Germinal center (tissue), 1 donor: ENCODE data around the gene KLLN.
"Not testable (repeated sequence)": the region's sequence is repeated elsewhere in the genome, so short reads cannot be mapped to it uniquely, and the experiment has no call there.

Experiments used
- DNase-seq: peaks from one replicate; pipeline ENCODE4 v3.0.0; 2012; ENCODE audit warnings: mixed read lengths, low spot score

The KLLN gene

GRCh38 chr10:87866412-87866974 lies 3.2 kb upstream of the KLLN start:
- no peak for DNase-seq

GRCh38 chr10:87865241-87865881 lies 2.0 kb upstream of the KLLN start:
- no peak for DNase-seq

DNA sequence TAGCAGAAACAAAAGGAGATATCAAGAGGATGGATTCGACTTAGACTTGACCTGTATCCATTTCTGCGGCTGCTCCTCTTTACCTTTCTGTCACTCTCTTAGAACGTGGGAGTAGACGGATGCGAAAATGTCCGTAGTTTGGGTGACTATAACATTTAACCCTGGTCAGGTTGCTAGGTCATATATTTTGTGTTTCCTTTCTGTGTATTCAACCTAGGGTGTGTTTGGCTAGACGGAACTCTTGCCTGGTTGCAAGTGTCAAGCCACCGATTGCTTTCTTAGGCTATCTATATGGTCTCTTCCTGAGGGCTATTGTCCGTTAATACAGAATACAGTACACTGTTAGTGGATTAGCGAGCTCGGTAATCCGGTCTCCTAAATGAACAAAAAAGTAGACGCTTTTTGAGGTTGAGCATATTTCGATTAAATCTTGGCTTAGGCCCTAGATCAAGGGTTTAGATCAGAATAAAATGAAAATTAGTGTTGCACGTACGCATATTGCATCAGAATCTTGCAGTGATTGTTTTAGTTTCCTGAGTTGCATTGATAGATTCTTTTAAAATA lies 1.2 kb upstream of the KLLN start:
- DNase-seq, result no peak

GRCh38 chr10:87863951-87864495 lies 690 bp upstream of the KLLN start:
- DNase-seq, result not testable (repeated sequence)

- DNase-seq, result no peak
Observed at GRCh38 chr10:87862679-87863052, 667 bp downstream of the KLLN start.

GRCh38 chr10:87861953-87862678 lies 1.2 kb downstream of the KLLN start:
- DNase-seq, result peak; percentile 91

- no peak for DNase-seq
Observed at GRCh38 chr10:87861566-87861952, 1.8 kb downstream of the KLLN start.

DNA sequence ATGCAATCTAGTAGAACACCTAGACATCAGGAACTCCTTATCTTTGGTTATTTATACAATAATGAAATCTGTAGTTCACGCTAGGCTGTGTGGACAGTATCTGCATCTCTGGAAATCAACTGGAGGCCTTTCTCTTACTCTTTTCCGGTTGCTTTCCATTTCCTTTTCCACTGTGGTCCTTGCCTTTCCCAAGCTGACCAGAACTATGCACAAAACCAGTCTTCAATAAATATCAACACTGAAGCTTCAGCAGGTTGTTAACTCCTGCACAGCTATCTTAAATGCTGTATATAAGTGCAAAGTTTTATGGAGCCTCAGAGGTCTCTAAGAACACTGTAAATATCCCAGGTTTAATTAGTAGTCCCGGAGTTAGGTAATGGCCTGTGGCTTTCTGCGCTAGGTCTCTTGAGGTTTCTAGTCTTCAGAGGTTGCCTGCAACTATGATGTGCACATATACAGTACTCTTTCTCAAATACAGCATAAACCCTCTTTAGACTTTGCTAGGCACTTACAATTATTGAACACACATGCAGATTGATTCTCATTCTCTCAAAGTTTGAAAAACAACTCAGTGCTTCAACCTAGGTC lies 2.4 kb downstream of the KLLN start:
- no peak for DNase-seq

GRCh38 chr10:87860156-87860795 lies 3.1 kb downstream of the KLLN start:
- DNase-seq, result peak; percentile 67

GRCh38 chr10:87855665-87856064 lies 7.7 kb downstream of the KLLN start:
- DNase-seq, result not testable (repeated sequence)

GRCh38 chr10:87855247-87855646 lies 8.1 kb downstream of the KLLN start:
- not testable (repeated sequence) for DNase-seq

DNA sequence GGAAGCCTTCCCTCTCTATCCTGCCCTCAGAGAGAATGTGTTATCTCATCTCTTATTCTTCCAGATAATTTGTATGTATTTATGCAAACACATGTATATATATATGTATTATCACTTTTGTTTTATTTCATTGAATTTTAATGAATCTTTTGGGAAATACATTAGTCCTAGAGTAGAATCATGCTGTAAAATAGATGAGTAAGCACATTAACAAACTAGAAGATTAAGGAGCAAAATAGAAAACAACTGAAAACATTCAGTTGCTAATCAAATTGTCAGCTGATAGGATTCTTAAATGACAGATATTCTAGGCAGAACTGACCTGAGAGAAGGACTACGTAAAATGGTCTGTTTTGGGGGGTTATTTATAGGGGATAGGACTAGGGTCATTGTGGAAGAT lies 11.2 kb downstream of the KLLN start:
- DNase-seq, result no peak

DNA sequence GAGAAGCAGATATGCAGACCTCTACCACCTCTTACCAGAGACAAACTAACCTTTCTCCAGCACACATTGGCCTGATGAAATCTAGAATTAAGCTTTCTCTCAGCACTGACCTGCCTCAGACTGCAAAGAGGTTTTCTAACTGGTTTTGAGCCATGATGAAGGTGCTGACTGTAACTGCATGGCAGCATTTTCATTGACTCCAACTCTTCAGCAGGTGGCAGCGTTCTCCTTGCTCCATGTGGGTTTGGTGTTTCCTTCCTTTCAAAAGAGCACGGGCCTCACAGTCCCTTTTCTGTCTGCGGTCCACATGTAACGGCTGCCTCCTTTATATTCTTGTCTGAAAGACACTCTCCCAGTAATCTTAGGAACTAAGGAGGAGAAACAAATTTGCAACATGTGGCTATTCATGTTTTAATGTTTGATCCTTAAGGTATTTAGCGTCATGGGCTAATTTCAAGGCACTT lies 12.6 kb downstream of the KLLN start:
- peak; percentile 46 for DNase-seq

DNA sequence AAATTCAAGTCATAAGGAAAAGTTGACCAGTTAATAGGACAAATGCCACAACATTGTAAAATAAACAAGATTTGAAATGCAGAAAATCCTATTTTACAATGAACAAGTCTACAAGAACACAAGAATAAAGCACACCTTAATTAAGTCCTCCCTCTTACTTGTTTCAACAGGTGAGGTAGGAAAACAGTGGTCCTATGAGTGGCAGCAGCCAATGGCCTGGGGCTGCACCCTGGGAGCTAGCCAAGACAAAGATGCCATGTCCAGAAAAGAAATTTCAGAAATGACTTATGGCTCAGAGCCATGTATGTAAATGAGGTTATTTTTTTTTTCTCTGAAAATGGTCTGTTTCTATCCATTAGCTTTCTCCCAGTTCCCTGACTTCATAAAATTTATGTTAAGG lies 14.3 kb downstream of the KLLN start:
- no peak for DNase-seq

DNA sequence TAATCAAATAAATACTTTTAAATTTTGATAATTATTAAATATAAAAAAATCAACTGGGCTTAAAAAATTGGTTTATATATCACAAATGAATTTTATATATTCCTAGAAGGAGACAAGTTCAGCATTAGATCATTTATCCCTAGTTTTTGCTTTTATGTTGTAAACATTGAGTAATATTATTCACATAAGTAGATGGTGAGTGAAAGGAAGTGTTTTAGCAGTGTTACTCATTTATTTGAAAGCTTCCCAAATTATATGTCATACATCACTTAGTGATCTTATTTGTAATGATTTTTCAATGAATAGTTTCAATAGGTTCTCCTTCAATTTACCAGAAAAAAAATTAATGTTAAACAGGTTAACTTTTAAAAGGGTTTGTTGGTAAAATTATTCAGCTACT lies 15.8 kb downstream of the KLLN start:
- no peak for DNase-seq

DNA sequence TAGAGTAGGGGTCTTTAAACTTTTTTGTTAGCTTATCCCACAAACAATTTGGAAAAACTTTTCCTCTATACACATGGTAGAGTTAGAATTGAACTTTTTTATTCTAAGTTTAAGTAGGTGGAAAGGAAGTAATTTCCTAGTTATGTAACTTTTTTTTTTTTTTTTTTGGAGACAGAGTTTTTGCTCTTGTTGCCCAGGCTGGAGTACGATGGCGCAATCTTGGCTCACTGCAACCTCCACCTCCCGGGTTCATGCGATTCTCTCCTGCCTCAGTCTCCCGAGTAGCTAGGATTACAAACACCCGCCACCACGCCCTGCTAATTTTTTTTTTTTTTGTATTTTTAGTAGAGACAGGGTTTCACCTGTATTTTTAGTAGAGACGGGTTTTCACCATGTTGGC lies 16.6 kb downstream of the KLLN start:
- DNase-seq, result not testable (repeated sequence)

- DNase-seq, result no peak
Observed at GRCh38 chr10:87846023-87846422, 17.3 kb downstream of the KLLN start.

DNA sequence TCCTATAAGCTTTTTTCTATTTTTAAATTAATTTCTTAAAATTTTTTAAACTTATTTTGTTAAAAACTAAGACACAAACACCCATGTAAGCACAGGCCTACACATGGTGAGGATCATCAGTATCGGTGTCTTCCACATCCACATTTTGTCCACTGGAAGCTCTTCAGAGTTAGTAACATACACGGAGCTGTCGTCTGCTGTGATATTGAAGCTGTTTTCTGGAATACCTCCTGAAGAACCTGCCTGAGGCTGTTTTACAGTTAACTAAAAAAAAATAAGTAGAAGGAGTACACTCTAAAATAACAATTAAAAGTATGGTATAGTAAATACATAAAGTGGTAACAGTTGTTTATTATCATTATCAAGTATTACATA lies 17.7 kb downstream of the KLLN start:
- DNase-seq, result no peak

- no peak for DNase-seq
Observed at GRCh38 chr10:87844837-87845623, 18.3 kb downstream of the KLLN start.

- no peak for DNase-seq
Observed at GRCh38 chr10:87843714-87844113, 19.6 kb downstream of the KLLN start.
